Retinal pigment epithelial cell (primary cell): ENCODE data around the gene SWT1.
"Not testable (repeated sequence)": the region's sequence is repeated elsewhere in the genome, so short reads cannot be mapped to it uniquely, and the experiment has no call there.

Experiments
- DNase-seq: peaks from one replicate; pipeline ENCODE4 v3.0.0-alpha.2; 2010; ENCODE audit warnings: low read depth
- H3K4me3 ChIP-seq: 2 replicates; pipeline ENCODE4 v1.5.1; 2011; ENCODE audit warnings: mild to moderate bottlenecking, low read length, control low read depth, moderate library complexity
- CTCF ChIP-seq: conservative IDR thresholded peaks from 2 replicates; pipeline ENCODE4 v1.5.1; 2011; ENCODE audit warnings: low read depth, low read length, control low read depth, inconsistent platforms

The SWT1 gene

DNA sequence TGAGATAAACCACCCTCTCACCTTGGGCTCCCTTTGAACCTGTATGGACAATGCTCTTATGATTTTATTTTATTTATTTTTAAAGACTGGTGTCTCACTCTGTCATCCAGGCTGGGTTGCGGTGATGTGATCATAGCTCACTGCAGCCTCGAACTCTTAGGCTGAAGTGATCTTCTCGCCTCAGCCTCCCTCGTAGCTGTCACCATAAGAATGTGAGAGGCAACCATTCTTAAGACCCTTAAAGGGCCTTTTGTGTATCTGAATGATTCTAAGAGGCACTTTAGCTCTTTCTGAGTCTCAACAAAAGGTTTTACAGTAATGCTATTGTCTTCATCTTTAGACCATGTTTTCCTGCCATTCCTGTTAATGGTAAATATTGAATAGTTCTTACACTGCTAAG, 93.1 kb downstream of the SWT1 start:
- no peak overlapping the region for H3K4me3 ChIP-seq
- TF ChIP-seq CTCF, result no peak
- DNase-seq, result no peak

GRCh38 chr1:185251928-185252327, 95.0 kb downstream of the SWT1 start:
- not testable (repeated sequence) for H3K4me3 ChIP-seq, DNase-seq

DNA sequence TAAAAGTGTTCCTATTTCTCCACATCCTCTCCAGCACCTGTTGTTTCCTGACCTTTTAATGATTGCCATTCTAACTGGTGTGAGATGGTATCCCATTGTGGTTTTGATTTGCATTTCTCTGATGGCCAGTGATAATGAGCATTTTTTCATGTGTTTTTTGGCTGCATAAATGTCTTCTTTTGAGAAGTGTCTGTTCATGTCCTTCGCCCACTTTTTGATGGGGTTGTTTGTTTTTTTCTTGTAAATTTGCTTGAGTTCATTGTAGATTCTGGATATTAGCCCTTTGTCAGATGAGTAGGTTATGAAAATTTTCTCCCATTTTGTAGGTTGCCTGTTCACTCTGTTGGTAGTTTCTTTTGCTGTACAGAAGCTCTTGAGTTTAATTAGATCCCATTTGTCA, 95.4 kb downstream of the SWT1 start:
- DNase-seq, H3K4me3 ChIP-seq: not testable (repeated sequence)

DNA sequence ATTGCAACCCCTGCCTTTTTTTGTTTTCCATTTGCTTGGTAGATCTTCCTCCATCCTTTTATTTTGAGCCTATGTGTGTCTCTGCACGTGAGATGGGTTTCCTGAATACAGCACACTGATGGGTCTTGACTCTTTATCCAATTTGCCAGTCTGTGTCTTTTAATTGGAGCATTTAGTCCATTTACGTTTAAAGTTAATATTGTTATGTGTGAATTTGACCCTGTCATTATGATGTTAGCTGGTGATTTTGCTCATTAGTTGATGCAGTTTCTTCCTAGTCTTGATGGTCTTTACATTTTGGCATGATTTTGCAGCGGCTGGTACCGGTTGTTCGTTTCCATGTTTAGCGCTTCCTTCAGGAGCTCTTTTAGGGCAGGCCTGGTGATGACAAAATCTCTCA, 98.6 kb downstream of the SWT1 start:
- not testable (repeated sequence) for DNase-seq, H3K4me3 ChIP-seq

DNA sequence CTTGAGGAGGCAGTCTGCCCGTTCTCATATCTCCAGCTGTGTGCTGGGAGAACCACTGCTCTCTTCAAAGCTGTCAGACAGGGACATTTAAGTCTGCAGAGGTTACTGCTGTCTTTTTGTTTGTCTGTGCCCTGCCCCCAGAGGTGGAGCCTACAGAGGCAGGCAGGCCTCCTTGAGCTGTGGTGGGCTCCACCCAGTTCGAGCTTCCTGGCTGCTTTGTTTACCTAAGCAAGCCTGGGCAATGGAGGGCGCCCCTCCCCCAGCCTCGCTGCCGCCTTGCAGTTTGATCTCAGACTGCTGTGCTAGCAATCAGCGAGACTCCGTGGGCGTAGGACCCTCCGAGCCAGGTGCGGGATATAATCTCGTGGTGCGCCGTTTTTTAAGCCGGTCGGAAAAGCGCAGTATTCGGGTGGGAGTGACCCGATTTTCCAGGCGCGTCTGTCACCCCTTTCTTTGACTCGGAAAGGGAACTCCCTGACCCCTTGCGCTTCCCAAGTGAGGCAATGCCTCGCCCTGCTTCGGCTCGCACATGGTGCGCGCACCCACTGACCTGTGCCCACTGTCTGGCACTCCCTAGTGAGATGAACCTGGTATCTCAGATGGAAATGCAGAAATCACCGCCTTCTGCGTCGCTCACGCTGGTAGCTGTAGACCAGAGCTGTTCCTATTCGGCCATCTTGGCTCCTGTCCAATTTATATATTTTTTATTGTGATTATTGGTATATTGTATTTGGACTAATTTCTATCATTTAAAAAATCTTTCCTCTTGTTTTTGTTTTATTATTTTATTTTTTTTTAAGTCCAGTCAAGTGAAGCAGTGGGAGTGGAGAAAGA, 100.4 kb downstream of the SWT1 start:
- H3K4me3 ChIP-seq, DNase-seq: not testable (repeated sequence)

GRCh38 chr1:185257950-185258208, 100.9 kb downstream of the SWT1 start:
- no peak for TF ChIP-seq CTCF
- DNase-seq, result no peak
- H3K4me3 ChIP-seq, result no peak overlapping the region

- TF ChIP-seq CTCF, result no peak
- DNase-seq, result no peak
Observed at GRCh38 chr1:185258676-185259075, 101.7 kb downstream of the SWT1 start.

DNA sequence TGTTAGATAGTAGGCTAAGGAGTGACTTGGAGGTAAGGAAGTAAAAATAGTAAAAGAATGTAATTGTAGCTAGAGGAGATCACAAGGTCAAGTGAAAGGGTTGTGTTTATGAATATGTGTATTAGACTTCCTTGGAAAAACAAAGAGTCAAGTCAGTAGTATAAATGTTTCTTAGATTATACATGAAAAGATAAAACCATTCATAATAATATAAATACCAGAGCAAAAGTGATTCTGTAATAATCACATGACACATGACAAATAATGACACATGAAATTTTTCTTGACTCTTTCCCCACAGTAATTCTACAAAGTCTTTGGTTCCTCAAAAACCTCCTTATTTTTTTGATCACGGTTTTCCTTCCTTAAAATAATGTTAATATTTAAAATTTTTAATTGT, 103.6 kb downstream of the SWT1 start:
- TF ChIP-seq CTCF, result no peak
- H3K4me3 ChIP-seq, result no peak overlapping the region
- DNase-seq, result no peak

More at GRCh38 chr1:185258676-185259075, 101.7 kb downstream of the SWT1 start:
- H3K4me3 ChIP-seq, result no peak overlapping the region

- TF ChIP-seq CTCF, result no peak
- H3K4me3 ChIP-seq, result no peak overlapping the region
- DNase-seq, result no peak
Observed at GRCh38 chr1:185262151-185262550, 105.2 kb downstream of the SWT1 start.
